Raji (cell line): ENCODE results near the gene TECR.
A peak's percentile ranks its signal among the peaks of the same experiment; 100 is the strongest.

ENCODE experiments used
- POLR2A ChIP-seq: IDR thresholded peaks from 2 replicates; pipeline ENCODE4 v1.6.1; 2011; ENCODE audit warnings: low read depth, low read length, control low read depth; ENCODE audit not compliant: insufficient read depth

Gene TECR

DNA sequence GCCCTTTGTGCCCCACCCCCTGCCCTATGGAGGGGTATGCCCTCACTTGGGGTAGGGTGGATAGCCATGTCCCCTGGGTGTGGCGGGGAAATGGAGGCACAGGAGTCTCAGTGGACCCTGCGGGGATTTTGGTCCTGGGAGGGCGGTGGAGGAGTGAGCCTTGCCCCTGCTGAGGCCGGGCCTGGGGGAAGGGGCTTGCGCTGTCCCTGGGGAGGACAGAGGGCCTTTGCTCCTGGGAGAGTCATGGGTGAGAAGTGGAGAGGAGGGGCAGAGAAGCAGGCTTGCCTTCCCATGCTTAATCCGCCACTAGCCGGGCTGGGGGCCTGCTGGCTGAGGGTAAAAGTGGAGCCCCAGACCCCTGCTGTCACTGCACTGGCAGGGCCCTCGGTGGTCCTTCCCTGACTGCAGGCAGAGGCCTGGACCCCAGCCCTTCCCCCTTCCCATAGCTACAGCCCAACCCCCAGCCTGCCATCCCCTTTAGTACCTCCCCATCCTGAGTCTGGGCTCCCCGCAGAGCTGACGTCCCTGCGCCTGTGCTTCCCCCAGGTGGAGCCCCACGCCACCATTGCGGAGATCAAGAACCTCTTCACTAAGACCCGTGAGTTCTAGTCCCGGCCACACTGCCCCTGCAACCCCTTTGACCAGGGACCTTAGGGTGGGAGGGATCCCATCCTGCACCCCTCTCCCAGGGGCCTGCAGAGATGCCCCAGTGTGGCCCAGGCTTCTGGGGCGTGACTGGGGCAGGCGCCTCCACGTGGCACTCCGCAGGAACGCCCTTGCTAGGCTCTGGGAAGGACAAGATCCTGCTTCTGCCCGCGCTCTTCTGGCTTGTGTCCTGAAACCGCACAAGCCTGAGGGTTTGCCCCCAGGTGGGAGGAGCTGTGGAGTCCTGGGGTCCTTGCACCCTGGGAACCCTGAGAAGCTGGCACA, 33.5 kb downstream of the TECR start:
- TF ChIP-seq POLR2A, result no peak

DNA sequence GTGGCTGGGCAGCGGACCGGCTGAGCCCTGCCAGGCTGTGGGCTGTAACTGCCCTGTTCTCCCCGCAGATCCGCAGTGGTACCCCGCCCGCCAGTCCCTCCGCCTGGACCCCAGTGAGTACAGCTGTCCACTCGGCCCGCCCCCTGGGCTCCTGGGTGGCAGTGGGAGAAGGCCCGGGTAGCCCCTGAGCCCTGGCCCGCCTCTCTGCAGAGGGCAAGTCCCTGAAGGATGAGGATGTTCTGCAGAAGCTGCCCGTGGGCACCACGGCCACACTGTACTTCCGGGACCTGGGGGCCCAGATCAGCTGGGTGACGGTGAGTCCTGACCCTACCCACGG, 34.2 kb downstream of the TECR start:
- no peak for TF ChIP-seq POLR2A

DNA sequence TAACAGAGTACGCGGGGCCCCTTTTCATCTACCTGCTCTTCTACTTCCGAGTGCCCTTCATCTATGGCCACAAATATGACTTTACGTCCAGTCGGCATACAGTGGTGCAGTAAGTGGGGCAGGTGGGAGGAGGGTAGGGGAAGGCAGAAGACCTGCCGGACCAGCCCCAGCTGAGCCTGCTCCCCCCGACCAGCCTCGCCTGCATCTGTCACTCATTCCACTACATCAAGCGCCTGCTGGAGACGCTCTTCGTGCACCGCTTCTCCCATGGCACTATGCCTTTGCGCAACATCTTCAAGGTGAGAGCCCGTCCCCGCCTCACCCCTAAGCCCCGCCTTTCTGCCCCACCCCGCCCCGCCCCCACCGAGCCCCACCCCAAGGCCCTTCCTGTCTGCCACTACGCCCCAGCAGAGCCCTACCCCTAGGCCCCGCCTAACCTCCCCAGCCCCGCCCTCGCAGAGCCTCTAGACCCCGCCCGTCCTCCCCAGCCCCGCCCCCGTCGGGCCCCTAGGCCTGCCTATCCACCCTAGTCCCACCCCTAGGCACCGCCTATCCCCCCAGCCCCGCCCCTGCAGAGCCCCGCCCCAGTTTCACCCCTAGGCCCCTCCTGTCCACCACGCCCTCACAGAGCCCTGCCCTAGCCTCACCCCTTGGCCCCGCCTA, 34.7 kb downstream of the TECR start:
- TF ChIP-seq POLR2A, result no peak

DNA sequence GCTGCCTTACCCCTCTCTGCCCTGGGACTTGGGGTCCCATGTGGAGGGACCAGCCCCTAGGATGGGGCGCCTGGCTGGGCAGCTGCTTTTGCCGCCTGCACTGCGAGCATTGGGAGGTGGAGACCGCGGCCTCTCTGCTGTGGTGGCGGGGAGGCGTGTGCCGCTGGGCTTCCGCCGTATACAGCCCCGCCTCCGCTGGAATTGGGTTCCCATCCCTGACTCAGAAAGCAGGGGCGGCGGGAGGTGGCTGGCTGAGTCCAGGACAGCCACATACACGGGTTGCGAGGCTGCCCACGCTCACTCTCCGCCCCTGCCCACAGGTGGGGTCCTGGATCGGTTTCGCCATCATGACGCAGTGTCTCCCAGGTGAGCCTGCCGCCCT, 35.9 kb downstream of the TECR start:
- no peak for TF ChIP-seq POLR2A

DNA sequence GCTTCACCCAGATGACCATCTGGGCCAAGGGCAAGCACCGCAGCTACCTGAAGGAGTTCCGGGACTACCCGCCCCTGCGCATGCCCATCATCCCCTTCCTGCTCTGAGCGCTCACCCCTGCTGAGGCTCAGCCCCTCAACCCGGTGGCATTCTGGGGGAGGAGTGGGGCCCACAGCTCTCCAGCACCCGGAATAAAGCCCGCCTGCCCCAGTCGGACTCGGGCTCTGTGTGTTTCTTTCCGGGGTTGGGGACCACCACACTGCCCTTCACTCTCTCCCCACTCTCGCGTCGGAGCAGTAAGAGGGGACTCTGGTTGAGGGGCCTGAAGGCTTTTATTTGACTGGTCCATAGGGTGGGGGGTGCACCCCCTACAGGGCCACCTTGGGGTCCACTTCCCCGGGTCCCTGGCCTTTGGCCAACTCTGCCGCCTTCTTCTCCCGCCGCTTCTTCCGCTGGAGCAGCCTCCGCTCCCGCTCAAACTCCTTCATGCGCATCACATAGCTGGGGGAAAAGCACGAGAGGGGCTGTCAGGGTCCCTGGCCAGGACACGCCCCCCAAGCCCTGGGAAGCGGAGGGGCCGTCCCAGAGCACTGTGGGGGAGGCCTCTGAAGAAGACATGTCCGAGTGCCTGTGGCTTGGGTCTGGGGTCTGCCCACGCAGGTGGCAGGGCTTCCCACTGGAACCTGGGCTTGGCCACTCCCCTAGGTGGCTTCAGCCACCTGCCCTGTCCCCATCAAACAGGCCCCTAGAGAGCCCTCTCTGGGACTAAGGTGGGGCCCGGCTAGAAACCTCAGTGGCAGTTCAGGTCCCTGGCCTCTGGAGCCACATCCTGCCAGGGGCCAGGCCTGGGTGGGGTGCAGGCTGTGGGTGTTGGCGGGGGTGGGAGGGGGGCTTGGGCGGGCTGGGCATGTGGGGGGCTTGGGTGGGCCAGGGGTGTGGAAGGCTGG, 36.6 kb downstream of the TECR start:
- TF ChIP-seq POLR2A, result no peak

DNA sequence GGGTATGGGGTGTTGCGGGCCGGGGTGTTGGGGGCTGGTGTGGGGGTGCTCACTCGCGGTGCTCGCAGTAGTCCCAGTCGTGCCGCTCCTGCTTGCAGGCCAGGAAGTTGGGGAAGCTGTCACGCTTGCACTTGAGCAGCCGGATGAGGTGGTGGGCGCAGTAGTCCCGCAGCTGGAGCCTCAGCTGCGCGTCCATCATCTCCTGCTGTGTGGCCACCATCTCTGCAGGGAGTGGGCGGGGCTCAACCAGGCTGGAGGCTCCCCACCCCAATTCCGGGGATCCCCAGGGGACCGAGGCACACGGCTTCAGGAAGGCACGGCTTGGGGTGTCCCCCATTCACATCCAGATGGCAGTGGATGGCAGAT, 37.3 kb downstream of the TECR start:
- no peak for TF ChIP-seq POLR2A

DNA sequence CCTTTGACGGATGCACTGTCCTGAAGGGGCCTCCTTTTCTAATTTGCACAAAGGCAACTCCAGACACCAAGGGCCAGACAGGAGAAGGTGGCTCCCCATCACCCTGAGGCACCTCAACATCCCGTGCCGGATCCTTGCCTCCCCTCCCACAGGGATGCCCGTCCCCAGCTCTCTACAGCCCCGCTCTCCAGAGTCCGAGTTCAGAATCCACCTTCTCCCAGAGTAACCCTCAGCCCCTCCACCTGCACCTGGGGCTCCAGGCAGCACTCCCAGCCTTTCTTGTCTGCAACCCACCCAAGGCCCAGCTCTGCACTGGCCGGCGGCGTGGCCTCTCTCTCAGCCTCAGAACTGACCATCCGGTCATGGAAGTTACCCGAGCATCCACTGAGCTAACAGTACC, 37.7 kb downstream of the TECR start:
- no peak for TF ChIP-seq POLR2A

DNA sequence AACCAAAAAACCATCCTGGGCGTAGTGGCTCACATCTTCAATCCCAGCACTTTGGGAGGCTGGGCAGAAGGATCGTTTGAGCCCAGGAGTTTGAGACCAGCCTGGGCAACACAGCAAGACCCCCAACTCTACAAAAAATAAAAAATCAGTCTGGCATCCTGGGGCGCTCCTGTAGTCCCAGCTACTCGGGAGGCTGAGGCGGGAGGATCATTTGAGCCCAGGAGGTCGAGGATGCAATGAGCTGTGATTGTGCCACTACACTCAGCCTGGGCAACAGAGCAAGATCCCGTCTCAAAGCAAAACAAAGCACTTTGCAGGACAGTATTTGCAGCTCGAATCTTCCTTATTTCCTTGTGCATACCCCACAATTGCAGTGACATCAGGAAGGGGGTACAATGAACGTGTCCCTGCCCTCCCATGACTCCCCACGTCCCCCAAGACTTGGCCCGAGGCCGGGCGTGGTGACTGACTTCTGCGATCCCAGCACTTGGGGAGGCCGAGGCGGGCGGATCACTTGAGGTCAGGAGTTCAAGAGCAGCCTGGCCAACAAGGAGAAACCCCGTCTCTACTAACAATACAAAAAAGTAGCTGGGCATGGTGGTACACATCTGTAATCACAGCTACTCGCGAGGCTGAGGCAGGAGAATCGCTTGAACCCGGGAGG, 41.6 kb downstream of the TECR start:
- TF ChIP-seq POLR2A, result no peak

DNA sequence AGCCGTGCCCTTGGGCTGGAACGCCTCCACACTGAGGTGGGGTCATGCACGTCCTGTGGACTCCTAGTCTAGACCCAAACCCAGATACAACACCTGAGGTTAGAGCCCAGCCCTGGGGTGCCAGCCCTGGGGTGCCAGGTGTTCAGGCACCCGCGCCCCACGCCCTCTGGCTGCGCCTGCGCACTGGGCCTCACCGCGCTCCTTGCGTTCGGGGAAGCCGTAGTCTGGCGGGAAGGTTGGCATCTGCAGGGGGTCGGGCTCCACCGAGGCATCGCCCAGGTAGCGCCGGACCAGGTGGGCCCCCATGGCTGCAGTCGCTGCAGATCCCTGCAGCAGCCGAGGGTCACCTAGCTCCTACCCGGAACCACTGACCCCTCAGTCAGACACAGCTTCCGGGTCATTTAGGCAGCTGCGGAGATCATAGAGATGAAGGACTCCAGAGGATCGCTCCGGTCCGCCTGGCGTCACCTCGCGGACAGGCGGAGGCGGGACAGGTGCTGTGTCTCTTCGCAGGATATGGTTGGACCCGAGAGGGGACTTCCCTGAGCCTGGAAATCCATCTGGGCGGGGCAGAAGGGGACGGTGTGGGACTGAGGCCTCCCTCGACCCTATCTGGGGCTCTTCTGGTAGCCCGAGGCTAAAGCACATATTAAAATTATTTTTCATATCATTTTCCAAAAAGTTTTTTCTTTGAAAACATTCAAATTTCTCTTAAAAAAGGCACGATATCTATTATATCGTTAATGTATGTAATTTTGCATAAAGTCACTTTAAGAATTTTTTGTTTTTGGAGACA, 42.5 kb downstream of the TECR start, which contains the start of gene NDUFB7:
Gene NDUFB7 (minus strand): TSS at position 372 of the 796 bp plus-strand sequence. CDS start 66 bp downstream, at position 306.
- peak; percentile 95 for TF ChIP-seq POLR2A

DNA sequence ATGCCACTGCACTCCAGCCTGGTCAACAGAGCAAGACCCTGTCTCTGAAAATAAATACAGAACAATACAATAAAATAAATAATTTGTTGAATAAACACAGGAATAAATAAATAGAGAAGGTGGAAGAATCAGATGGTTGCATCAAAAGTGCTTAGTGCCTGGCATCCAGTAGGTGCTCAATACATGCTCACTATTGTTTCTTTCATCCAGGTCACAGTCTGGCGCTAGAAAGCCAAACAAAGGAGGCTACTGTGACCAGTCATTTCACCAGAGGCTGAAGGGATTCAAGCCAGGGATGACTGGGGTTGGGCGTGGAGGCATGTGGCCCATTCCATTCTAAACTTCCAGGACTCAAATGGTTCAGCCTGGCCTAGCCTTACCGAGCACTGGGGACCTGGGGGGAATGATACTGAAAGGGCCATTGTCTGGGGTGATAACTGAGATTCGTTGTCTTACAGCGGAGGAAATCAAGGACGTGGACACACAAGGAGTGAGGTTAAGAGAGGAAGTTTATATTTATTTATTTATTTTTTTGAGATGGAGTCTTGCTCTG, 46.1 kb downstream of the TECR start:
- no peak for TF ChIP-seq POLR2A

DNA sequence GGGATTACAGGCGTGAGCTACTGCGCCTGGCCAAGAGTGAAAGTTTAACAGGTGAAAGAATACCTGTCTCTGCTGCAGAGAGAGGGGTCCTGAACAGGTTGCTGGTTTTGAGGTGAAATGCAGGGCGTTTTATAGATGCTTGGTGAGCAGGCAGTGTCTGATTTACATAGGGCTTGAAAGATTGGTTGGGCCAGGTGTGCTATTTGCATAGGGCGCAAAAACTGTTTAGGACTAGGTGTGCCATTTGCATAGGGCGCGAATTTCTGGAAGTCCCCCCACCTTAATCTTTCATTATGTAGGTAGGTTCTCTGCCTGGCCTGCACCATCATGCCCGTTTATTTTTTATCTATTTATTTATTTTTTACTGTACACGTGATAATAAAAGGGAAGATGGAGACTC, 47.0 kb downstream of the TECR start:
- no peak for TF ChIP-seq POLR2A

DNA sequence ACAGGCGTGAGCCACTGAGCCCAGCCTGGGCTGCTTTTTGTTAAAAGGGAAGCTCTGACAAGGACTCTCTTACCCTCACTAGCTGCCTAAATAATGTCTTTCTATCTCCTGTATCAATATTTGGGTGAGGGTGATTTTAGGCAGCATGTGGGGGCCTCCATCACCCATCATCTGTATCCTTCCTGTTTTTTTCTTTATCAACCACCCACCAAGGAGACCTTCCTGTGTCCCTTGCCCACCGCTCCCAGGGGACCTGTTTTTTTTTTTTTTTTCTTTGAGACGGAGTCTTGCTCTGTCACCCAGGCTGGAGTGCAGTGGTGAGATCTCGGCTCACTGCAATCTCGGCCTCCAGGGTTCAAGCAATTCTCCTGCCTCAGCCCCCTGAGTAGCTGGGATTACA, 47.9 kb downstream of the TECR start:
- no peak for TF ChIP-seq POLR2A

DNA sequence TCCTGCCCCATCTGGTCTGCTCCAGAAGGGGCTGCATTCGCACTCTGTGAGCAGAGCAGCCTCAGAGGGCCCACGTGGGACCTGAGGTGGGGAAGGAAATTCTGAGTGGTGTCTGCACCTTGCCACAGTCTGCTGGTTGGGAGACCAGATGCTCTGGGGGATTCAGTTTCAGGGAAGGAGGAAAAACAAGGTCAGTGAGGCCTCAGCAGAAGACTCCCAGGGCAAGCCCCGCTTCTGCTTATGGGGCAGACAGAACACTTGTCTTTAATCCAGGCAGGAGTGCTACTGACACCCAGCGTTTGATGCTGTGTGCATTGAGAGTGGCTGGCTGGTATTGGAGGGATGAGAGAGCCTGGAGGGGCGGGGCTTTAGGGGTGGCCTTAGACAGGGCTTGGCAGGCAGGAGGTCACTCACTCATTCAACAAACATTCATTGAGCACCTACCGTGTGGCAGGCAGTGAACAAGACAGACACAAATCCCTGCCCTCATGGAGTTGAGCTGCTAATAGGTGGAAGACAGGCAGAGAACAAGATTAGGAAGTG, 48.6 kb downstream of the TECR start:
- no peak for TF ChIP-seq POLR2A
